ENCODE results near the gene AUP1. TPM values are rescaled to one million over a fixed set of nuclear protein-coding genes. Genes with fewer than 3 reads are reported as not detected.

Gene AUP1
- polyA plus RNA-seq, 3 donors, result 130 to 385 (median 149) TPM

- WGBS (ENCODE audit: insufficient coverage), result 34% methylated on average over 7 of the region's 11 CpGs
- H3K4me3 Mint-ChIP-seq, result peak overlapping the region in 1 of 2 donors; percentile 80
- H3K36me3 ChIP-seq (replicated peaks in 1 of 2; ENCODE audit: control insufficient read depth in 1 of 2, insufficient read depth in 2 of 2, low read length in 2 of 2), result no peaks in the 10 kb centered on the region
These were observed 18.2 kb downstream of the AUP1 start for GRCh38 chr2:74511104-74511989.

More at GRCh38 chr2:74511104-74511989, 18.2 kb downstream of the AUP1 start:
- Mint-ChIP-seq H3K27ac (peak overlapping the region in 1 of 7 donors; percentile 54), H3K36me3 (peaks cover 7 to 19% of the 10 kb centered on the region in 2 donors), H3K4me1 (peaks cover 43% of the 10 kb centered on the region), H3K27me3 (ENCODE audit: low read depth in 3 of 3) (peaks cover 65 to 84% (median 74%) of the 10 kb centered on the region in 3 donors), H3K9me3 (peaks cover 0 to 26% (median 20%) of the 10 kb centered on the region in 7 donors)
- Histone ChIP-seq H3K4me2 (replicated peaks; ENCODE audit: extremely low read depth, low read length, poor library complexity, severe bottlenecking) (no peak overlapping the region), H3K79me2 (ENCODE audit: insufficient read depth, low read length) (peaks cover 7% of the 10 kb centered on the region), H3K27me3 (ENCODE audit: control insufficient read depth in 2 of 2, insufficient read depth in 2 of 2, low read length in 2 of 2) (peaks cover 59 to 83% of the 10 kb centered on the region in 2 donors), H2AFZ (ENCODE audit: insufficient read depth, low read depth, low read length, poor library complexity, severe bottlenecking) (no peak overlapping the region), H3K4me1 (ENCODE audit: control insufficient read depth in 1 of 2, insufficient read depth in 2 of 2, low read length in 2 of 2) (peaks cover 37 to 46% of the 10 kb centered on the region in 2 donors), H3K9ac (ENCODE audit: insufficient read depth, low read length, poor library complexity, severe bottlenecking) (no peak overlapping the region), H3K4me3 (replicated peaks in 1 of 3; ENCODE audit: low read depth in 2 of 3, low read length in 3 of 3) (no peak overlapping the region), H3K9me3 (replicated peaks in 1 of 2; ENCODE audit: control insufficient read depth in 1 of 2, insufficient read depth in 1 of 2, low read length in 2 of 2) (peaks cover 0 to 12% of the 10 kb centered on the region in 2 donors), H4K20me1 (ENCODE audit: insufficient read depth, low read length) (no peaks in the 10 kb centered on the region), H3K27ac (ENCODE audit: low read depth in 1 of 2, low read length in 2 of 2) (no peak overlapping the region)
- DNase-seq, result no peak
- no peak for TF ChIP-seq CTCF (IDR thresholded peaks at IDR 0.05)
- intact Hi-C loops (cut with micrococcal nuclease), result no loop called here
